ENCODE results near the gene PTPRN2. TPM values are rescaled to one million over a fixed set of nuclear protein-coding genes. Genes with fewer than 3 reads are reported as not detected.

The PTPRN2 gene
- total and polyA plus RNA-seq, 2 of the 8 experiments (the other 6 are each of a cell fraction or from before 2014, with no cell fraction given), result 2.6 to 4.5 TPM

DNA sequence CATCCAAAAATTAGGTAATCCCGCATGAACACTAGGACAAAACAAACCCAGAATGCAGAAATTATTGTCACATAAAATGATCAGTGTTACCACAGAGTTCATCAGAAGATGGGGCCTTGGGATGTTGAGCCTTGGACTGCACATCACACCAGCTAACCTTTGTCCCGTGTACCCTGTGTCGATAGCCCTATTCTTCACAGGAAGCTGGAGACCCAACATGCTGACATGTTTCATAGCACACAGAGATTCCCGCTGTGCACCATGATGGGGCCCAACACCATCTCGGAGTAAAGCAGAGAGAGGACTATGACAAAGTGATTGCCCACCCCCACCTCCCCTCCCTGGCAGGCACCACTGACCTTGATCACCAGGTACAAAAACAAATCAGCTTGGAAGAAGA is 4.5 kb downstream of the PTPRN2 start (continued):
- TF ChIP-seq ZNF274 (IDR thresholded peaks at IDR 0.05; ENCODE audit: borderline replicate concordance, extremely low read depth, low read length) (no peak), CBX5 (IDR thresholded peaks at IDR 0.05; ENCODE audit: low read depth, low read length) (no peak), HDAC2 (IDR thresholded peaks at IDR 0.05; ENCODE audit: borderline replicate concordance in 1 of 2, low read depth in 2 of 2, low read length in 2 of 2) (no peak), SP2 (IDR thresholded peaks at IDR 0.05; ENCODE audit: low read length) (no peak), MAFK (IDR thresholded peaks at IDR 0.05; ENCODE audit: low read depth, low read length) (no peak), SUZ12 (IDR thresholded peaks at IDR 0.05; ENCODE audit: low read length) (no peak), SIRT6 (IDR thresholded peaks at IDR 0.05; ENCODE audit: low read length) (no peak)

Measured in H1 (cell line).